Chondrocyte (in vitro differentiated cells): ENCODE data around the gene JMJD7. TPM values are rescaled to one million over a fixed set of nuclear protein-coding genes. Genes with fewer than 3 reads are reported as not detected.
A peak's percentile ranks its signal among the peaks of the same experiment; 100 is the strongest.

Source experiments
- DNase-seq: peaks from one replicate; pipeline ENCODE4 v3.0.0; 2021; ENCODE audit warnings: mixed read lengths, low spot score
- H3K27ac Mint-ChIP-seq: one replicate; pipeline ENCODE4 v1.8.0; 2021; ENCODE audit warnings: mild to moderate bottlenecking, moderate library complexity, mixed read lengths; ENCODE audit not compliant: unreplicated experiment
- H3K27me3 Mint-ChIP-seq: 2 replicates; pipeline ENCODE4 v1.8.0; 2021; ENCODE audit warnings: low read depth, mixed read lengths
- H3K36me3 Mint-ChIP-seq: 2 replicates; pipeline ENCODE4 v1.8.0; 2021; ENCODE audit warnings: low read depth, mixed read lengths
- H3K4me1 Mint-ChIP-seq: 2 replicates; pipeline ENCODE4 v1.8.0; 2021; ENCODE audit warnings: low read depth, mild to moderate bottlenecking, mixed read lengths
- H3K4me3 Mint-ChIP-seq: one replicate; pipeline ENCODE4 v1.8.0; 2021; ENCODE audit warnings: mild to moderate bottlenecking, moderate library complexity, mixed read lengths; ENCODE audit not compliant: unreplicated experiment
- H3K9me3 Mint-ChIP-seq: 2 replicates; pipeline ENCODE4 v1.8.0; 2021; ENCODE audit warnings: low read depth, mixed read lengths
- CTCF ChIP-seq: fragments of 200-600 bp; sonication (generic); IDR thresholded peaks from 2 replicates; pipeline ENCODE4 v1.5.0; 2021; ENCODE audit warnings: antibody characterized with exemption, mild to moderate bottlenecking, moderate library complexity
- long read RNA-seq: library from polyadenylated mRNA; stranded (forward); transcript quantifications from one replicate; pipeline ENCODE4 v2.0.0, GENCODE V29; 2021
- total RNA-seq: library from RNA; stranded (reverse); gene quantifications from 3 replicates; pipeline ENCODE4 v1.2.1, GENCODE V29; 2021

The JMJD7 gene
- total RNA-seq = 4.9 to 5.4 TPM (median 5.2 TPM) in 3 replicates
- long read RNA-seq, partial matches to known transcripts = 1 of 5 reads
- long read RNA-seq, other reads (novel, unspliced or antisense) = 0 of 5 reads

DNA sequence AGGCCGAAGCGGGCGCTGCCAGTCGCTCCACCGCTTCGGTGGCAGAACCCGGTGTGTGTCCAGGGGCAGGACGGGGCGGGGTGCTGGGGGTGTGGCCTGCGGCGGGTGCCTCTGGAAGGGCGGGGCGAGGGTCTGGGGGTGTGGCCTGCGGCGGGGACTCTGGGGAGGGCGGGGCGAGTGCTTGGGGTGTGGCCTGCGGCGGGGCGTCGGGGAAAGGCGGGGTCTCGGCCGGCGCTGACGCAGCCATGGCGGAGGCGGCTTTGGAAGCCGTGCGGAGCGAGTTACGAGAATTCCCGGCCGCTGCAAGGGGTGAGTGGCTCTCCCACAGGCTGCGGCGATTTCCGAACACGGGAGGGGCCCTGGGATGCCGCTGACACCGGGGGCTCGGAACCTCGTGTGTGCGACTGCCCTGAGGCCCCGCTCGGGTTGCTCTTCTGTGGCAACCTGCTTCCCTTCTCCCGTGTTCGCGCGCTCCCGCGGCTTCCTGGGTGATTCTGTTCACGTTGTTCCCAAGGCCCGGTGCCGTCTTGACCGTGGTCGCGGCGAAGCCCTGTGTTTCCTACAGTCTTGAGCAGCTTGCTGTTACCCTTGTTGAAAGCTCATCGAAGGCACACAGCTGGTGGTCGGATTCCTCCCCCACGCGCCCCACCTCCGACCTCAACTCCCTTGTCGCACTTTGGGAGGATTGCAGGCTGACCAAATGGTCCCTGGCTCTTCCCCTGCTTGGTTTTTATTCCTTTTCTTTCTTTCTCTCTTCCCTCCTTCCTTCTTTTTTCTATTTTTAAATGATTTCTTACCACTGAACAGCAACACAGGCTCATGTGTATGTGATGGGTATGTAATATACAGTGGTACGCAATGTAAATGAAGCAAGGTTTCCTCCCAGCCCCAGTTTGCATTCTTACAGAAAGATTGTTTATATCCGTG lies at the start of gene JMJD7:
Gene JMJD7, plus strand, starts transcription at position 213 of the 927 bp plus-strand sequence. Its CDS starts 33 bp downstream, at position 246.
- no peak for DNase-seq
- Mint-ChIP-seq H3K4me1 (peaks cover 15% of the 10 kb centered on the region), H3K27me3 (no peaks in the 10 kb centered on the region), H3K9me3 (no peaks in the 10 kb centered on the region), H3K27ac (peak within 1 kb of the TSS; percentile 79), H3K36me3 (peaks cover 11% of the 10 kb centered on the region), H3K4me3 (peak within 1 kb of the TSS; percentile 77)
- no peak for TF ChIP-seq CTCF

DNA sequence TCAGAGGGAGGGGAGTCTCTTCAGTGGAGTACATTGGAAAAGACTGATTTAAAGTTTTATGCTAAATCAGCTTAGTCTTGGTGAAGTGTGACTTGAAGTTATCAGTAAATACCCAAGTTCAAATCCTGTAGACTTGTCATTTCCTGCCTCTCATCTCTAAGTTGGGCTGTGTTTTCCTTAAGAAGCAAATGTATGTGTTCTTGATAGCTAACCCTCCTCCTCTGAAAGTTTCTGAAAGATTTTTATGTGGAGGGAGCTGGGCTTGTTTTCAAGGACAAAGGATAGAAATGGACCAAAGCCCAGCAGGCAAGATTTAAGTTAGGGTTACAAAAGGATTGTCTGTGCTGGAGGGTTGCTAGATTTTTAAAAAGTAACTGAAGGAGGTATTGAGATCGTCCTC lies 49.4 kb upstream of the JMJD7 start:
- H3K4me1 Mint-ChIP-seq = peaks cover 66% of the 10 kb centered on the region
- no peaks in the 10 kb centered on the region for H3K27me3 Mint-ChIP-seq
- TF ChIP-seq CTCF = no peak
- H3K9me3 Mint-ChIP-seq = no peaks in the 10 kb centered on the region
- peak overlapping the region; percentile 3 for H3K27ac Mint-ChIP-seq
- DNase-seq = no peak
- H3K4me3 Mint-ChIP-seq = no peak overlapping the region
- H3K36me3 Mint-ChIP-seq = peaks cover 2% of the 10 kb centered on the region

GRCh38 chr15:41779662-41780157 lies 48.2 kb upstream of the JMJD7 start:
- Mint-ChIP-seq H3K4me3 (no peak overlapping the region), H3K27me3 (no peaks in the 10 kb centered on the region), H3K9me3 (no peaks in the 10 kb centered on the region), H3K36me3 (peaks cover 6% of the 10 kb centered on the region), H3K4me1 (peaks cover 62% of the 10 kb centered on the region), H3K27ac (no peak overlapping the region)
- TF ChIP-seq CTCF = no peak
- no peak for DNase-seq

DNA sequence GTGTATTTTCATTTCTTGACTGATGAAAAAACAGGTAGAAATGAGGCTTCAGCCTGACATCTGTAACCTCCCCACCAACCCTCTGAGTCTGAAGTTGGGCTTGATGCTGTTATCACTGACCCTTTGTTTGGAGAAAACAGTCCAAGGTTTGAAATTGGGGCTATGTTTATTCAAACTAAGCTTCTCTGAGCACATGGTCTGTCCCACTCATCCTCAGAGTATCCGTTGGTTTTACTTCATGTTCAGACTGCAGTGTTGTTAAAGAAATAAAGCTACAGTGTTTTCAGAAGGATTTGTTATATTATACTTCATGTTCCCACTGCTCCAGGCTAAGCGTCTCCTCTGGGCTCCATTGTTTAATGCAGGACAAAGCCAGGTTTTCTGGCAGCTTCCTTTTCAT lies 47.6 kb upstream of the JMJD7 start:
- H3K4me1 Mint-ChIP-seq = peaks cover 57% of the 10 kb centered on the region
- no peaks in the 10 kb centered on the region for H3K9me3 Mint-ChIP-seq
- TF ChIP-seq CTCF = no peak
- no peak for DNase-seq
- H3K27ac Mint-ChIP-seq = no peak overlapping the region
- H3K36me3 Mint-ChIP-seq = peaks cover 6% of the 10 kb centered on the region
- H3K4me3 Mint-ChIP-seq = no peak overlapping the region
- H3K27me3 Mint-ChIP-seq = no peaks in the 10 kb centered on the region

- Mint-ChIP-seq H3K27ac (peak overlapping the region; percentile 15), H3K4me3 (no peak overlapping the region), H3K9me3 (no peaks in the 10 kb centered on the region), H3K36me3 (peaks cover 6% of the 10 kb centered on the region), H3K4me1 (peaks cover 52% of the 10 kb centered on the region), H3K27me3 (no peaks in the 10 kb centered on the region)
- no peak for DNase-seq
- no peak for TF ChIP-seq CTCF
These were observed 47.2 kb upstream of the JMJD7 start for GRCh38 chr15:41780727-41781126.
